HG03571 (cell line): ENCODE data around the gene SDCBP2.

Source experiments
- ATAC-seq: cut with Tn5 transposase; IDR thresholded peaks from one replicate; pipeline ENCODE4 v1.9.1; 2021; ENCODE audit not compliant: unreplicated experiment

The SDCBP2 gene

GRCh38 chr20:1277529-1278322 lies 51.2 kb downstream of the SDCBP2 start:
- no peak for ATAC-seq

- ATAC-seq, result no peak
These were observed 53.0 kb downstream of the SDCBP2 start for GRCh38 chr20:1275919-1276318.

- no peak for ATAC-seq
These were observed 54.2 kb downstream of the SDCBP2 start for GRCh38 chr20:1274485-1275311.

- ATAC-seq, result no peak
These were observed 55.6 kb downstream of the SDCBP2 start for GRCh38 chr20:1273366-1273765.

- no peak for ATAC-seq
These were observed 56.4 kb downstream of the SDCBP2 start for GRCh38 chr20:1272368-1273100.

GRCh38 chr20:1269850-1270249 lies 59.1 kb downstream of the SDCBP2 start:
- no peak for ATAC-seq

- no peak for ATAC-seq
These were observed 59.7 kb downstream of the SDCBP2 start for GRCh38 chr20:1269235-1269634.

GRCh38 chr20:1267809-1268374 lies 61.0 kb downstream of the SDCBP2 start:
- no peak for ATAC-seq

- no peak for ATAC-seq
These were observed 61.8 kb downstream of the SDCBP2 start for GRCh38 chr20:1267161-1267560.

- ATAC-seq, result no peak
These were observed 62.6 kb downstream of the SDCBP2 start, which contains the start of gene SNPH for GRCh38 chr20:1266167-1266973. Gene SNPH (plus strand): TSS chr20:1266294. CDS start chr20:1296240, 29,946 bp downstream.

GRCh38 chr20:1265916-1266166 lies 63.1 kb downstream of the SDCBP2 start:
- ATAC-seq, result no peak

GRCh38 chr20:1265226-1265915 lies 63.6 kb downstream of the SDCBP2 start:
- no peak for ATAC-seq

GRCh38 chr20:1264727-1265126 lies 64.2 kb downstream of the SDCBP2 start:
- no peak for ATAC-seq

- no peak for ATAC-seq
These were observed 65.1 kb downstream of the SDCBP2 start for GRCh38 chr20:1263853-1264252.
